ENCODE data around the gene EIF4E. TPM values are rescaled to one million over a fixed set of nuclear protein-coding genes. Genes with fewer than 3 reads are reported as not detected.
"Not testable (repeated sequence)": the region's sequence is repeated elsewhere in the genome, so short reads cannot be mapped to it uniquely, and the experiment has no call there.

Gene EIF4E
- total RNA-seq, 1 donor = 128 TPM

GRCh38 chr4:98919996-98920395, 8.9 kb downstream of the EIF4E start:
- DNase-seq (ENCODE audit: low read depth) = peak; percentile 59
- no peak for TF ChIP-seq CTCF (IDR thresholded peaks at IDR 0.05; ENCODE audit: insufficient read depth, low read length)
- no peak overlapping the region for H3K4me3 ChIP-seq (ENCODE audit: low read depth, low read length)

- not testable (repeated sequence) for DNase-seq (ENCODE audit: low read depth); H3K4me3 ChIP-seq (ENCODE audit: low read depth, low read length)
Observed at GRCh38 chr4:98910728-98911127, 18.2 kb downstream of the EIF4E start.

GRCh38 chr4:98909646-98910401, 19.1 kb downstream of the EIF4E start:
- TF ChIP-seq CTCF (IDR thresholded peaks at IDR 0.05; ENCODE audit: insufficient read depth, low read length) = no peak
- peak; percentile 39 for DNase-seq (ENCODE audit: low read depth)
- H3K4me3 ChIP-seq (ENCODE audit: low read depth, low read length) = no peak overlapping the region

- DNase-seq (ENCODE audit: low read depth) = no peak
- H3K4me3 ChIP-seq (ENCODE audit: low read depth, low read length) = no peak overlapping the region
Observed at GRCh38 chr4:98908703-98909262, 20.1 kb downstream of the EIF4E start.

GRCh38 chr4:98908182-98908581, 20.8 kb downstream of the EIF4E start:
- DNase-seq (ENCODE audit: low read depth) = no peak
- H3K4me3 ChIP-seq (ENCODE audit: low read depth, low read length) = no peak overlapping the region
- TF ChIP-seq CTCF (IDR thresholded peaks at IDR 0.05; ENCODE audit: insufficient read depth, low read length) = no peak

More at GRCh38 chr4:98908703-98909262, 20.1 kb downstream of the EIF4E start:
- TF ChIP-seq CTCF (IDR thresholded peaks at IDR 0.05; ENCODE audit: insufficient read depth, low read length) = no peak

- peak; percentile 37 for DNase-seq (ENCODE audit: low read depth)
- TF ChIP-seq CTCF (IDR thresholded peaks at IDR 0.05; ENCODE audit: insufficient read depth, low read length) = no peak
- H3K4me3 ChIP-seq (ENCODE audit: low read depth, low read length) = no peak overlapping the region
Observed at GRCh38 chr4:98905839-98906238, 23.1 kb downstream of the EIF4E start.

- DNase-seq (ENCODE audit: low read depth) = no peak
- TF ChIP-seq CTCF (IDR thresholded peaks at IDR 0.05; ENCODE audit: insufficient read depth, low read length) = no peak
- H3K4me3 ChIP-seq (ENCODE audit: low read depth, low read length) = no peak overlapping the region
Observed at GRCh38 chr4:98905297-98905696, 23.6 kb downstream of the EIF4E start.
